PC-3 (cell line): Measurements from ENCODE around the gene CLEC14A.

ENCODE experiments used
- CTCF ChIP-seq: fragments of 300-600 bp; sonication (generic); conservative IDR thresholded peaks from 2 replicates; pipeline ENCODE4 v1.5.1; 2017; ENCODE audit warnings: antibody characterized with exemption, low read depth, mild to moderate bottlenecking, low read length
- EZH2 ChIP-seq: fragments of 300-600 bp; sonication (generic); IDR thresholded peaks from one replicate; pipeline ENCODE4 v1.6.1; 2017; ENCODE audit warnings: antibody characterized with exemption, mild to moderate bottlenecking, low read length; ENCODE audit not compliant: unreplicated experiment

GRCh38 chr14:38255408-38255672, 553 bp downstream of the CLEC14A start:
- no peak for TF ChIP-seq CTCF
- no peak for TF ChIP-seq EZH2
